H54 (cell line): Measurements from ENCODE around the gene PRRT1B.

Experiments used
- DNase-seq: peaks from one replicate; pipeline ENCODE4 v3.0.0; 2011; ENCODE audit warnings: low spot score, mixed read lengths; ENCODE audit not compliant: insufficient read length
- FAIRE-seq: peaks from 3 replicates; lab custom pipeline; 2011; peaks lifted over from hg19 to GRCh38; lab: Jason Lieb, UNC
- POLR2A ChIP-seq: IDR thresholded peaks from 2 replicates; pipeline ENCODE4 v1.6.1; 2011; ENCODE audit warnings: low read depth, mild to moderate bottlenecking, low read length

The PRRT1B gene

GRCh38 chr9:131575946-131576853 is 30.9 kb downstream of the PRRT1B start:
- no peak for FAIRE-seq
- no peak for TF ChIP-seq POLR2A
- DNase-seq, result no peak

- DNase-seq, result no peak
- TF ChIP-seq POLR2A, result no peak
- no peak for FAIRE-seq
Observed at GRCh38 chr9:131577005-131578000, 32.0 kb downstream of the PRRT1B start.

GRCh38 chr9:131578021-131578420 is 32.7 kb downstream of the PRRT1B start:
- DNase-seq, result no peak
- no peak for FAIRE-seq
- no peak for TF ChIP-seq POLR2A

GRCh38 chr9:131578731-131579504 is 33.6 kb downstream of the PRRT1B start:
- no peak for DNase-seq
- FAIRE-seq, result no peak
- TF ChIP-seq POLR2A, result no peak

GRCh38 chr9:131579789-131580211 is 34.5 kb downstream of the PRRT1B start:
- FAIRE-seq (no peak), DNase-seq (no peak)
- TF ChIP-seq POLR2A, result no peak

- FAIRE-seq (no peak), DNase-seq (no peak)
- no peak for TF ChIP-seq POLR2A
Observed at GRCh38 chr9:131580358-131580757, 35.0 kb downstream of the PRRT1B start.

GRCh38 chr9:131582056-131582455 is 36.7 kb downstream of the PRRT1B start:
- TF ChIP-seq POLR2A, result no peak
- FAIRE-seq (no peak), DNase-seq (no peak)

GRCh38 chr9:131582466-131583336 is 37.4 kb downstream of the PRRT1B start:
- DNase-seq (no peak), FAIRE-seq (no peak)
- TF ChIP-seq POLR2A, result no peak

- FAIRE-seq, result no peak
- no peak for TF ChIP-seq POLR2A
- no peak for DNase-seq
Observed at GRCh38 chr9:131583337-131583645, 38.0 kb downstream of the PRRT1B start.

- no peak for TF ChIP-seq POLR2A
- DNase-seq (no peak), FAIRE-seq (no peak)
Observed at GRCh38 chr9:131583836-131584555, 38.7 kb downstream of the PRRT1B start.

GRCh38 chr9:131584858-131585257 is 39.5 kb downstream of the PRRT1B start:
- TF ChIP-seq POLR2A, result no peak
- DNase-seq, result no peak
- FAIRE-seq, result no peak

- DNase-seq, result no peak
- no peak for FAIRE-seq
- no peak for TF ChIP-seq POLR2A
Observed at GRCh38 chr9:131585375-131585774, 40.1 kb downstream of the PRRT1B start.
